K562 (cell line): ENCODE results near the gene SLC9C2. TPM values are rescaled to one million over a fixed set of nuclear protein-coding genes. Genes with fewer than 3 reads are reported as not detected.

Experiments
- ETV6 ChIP-seq, 3 experiments: fragments of 150-350 bp in 1 of 3; sonication (generic) in 1 of 3; formaldehyde crosslinking in 1 of 3; IDR thresholded peaks; 2 replicates each; pipeline versions ENCODE4 v1.6.1 to v1.8.0; 2014 to 2022; ENCODE audit warnings: borderline replicate concordance in 2 of 3, low read depth in 2 of 3, antibody characterized with exemption in 1 of 3, low read length in 1 of 3, mild to moderate bottlenecking in 1 of 3, missing genetic modification reagents in 1 of 3
- FOXK1 ChIP-seq: sonication (generic); formaldehyde crosslinking; IDR thresholded peaks from 2 replicates; pipeline ENCODE4 v1.8.0; 2022; ENCODE audit warnings: missing genetic modification reagents, mild to moderate bottlenecking, borderline replicate concordance
- NFATC3 ChIP-seq: fragments of 450-650 bp; IDR thresholded peaks from 2 replicates; pipeline ENCODE4 v1.6.1; 2017; ENCODE audit warnings: mild to moderate bottlenecking
- POLR2AphosphoS5 ChIP-seq: IDR thresholded peaks from 2 replicates; pipeline ENCODE4 v1.6.1; 2011; ENCODE audit warnings: mild to moderate bottlenecking, low read depth, low read length, moderate library complexity; ENCODE audit not compliant: control insufficient read depth, insufficient read depth
- SLC30A9 ChIP-seq: fragments of 250-450 bp; sonication (Bioruptor Pico); IDR thresholded peaks from 2 replicates; pipeline ENCODE4 v1.8.0; 2022; ENCODE audit warnings: mild to moderate bottlenecking, moderate library complexity
- polyA plus RNA-seq, 8 experiments: library from polyadenylated mRNA; depleted of rRNA in 4 of 8; stranded (reverse) in 5 of 8; unstranded in 3 of 8; fragments of >200 nt; fragmentation: Nextera tagmentation in 2 of 8; fragmentation: Illumina TruSeq in 1 of 8; extraction: Ambion mirVana in 2 of 8; extraction: Trizol in 1 of 8; gene quantifications; 2 replicates each; pipeline versions ENCODE4 v1.2.1 to v1.2.3, GENCODE V29; 2011 to 2014; ENCODE audit warnings: inconsistent platforms in 1 of 8, missing spikeins in 1 of 8
- total RNA-seq, 7 experiments: library from RNA; depleted of rRNA in 6 of 7; stranded (reverse); fragments of >200 nt in 6 of 7; fragmentation: Illumina TruSeq in 2 of 7; extraction: Trizol in 2 of 7; gene quantifications; 2 replicates each; pipeline versions ENCODE4 v1.2.1 to v1.2.3, GENCODE V29; 2011 to 2021; ENCODE audit warnings: low replicate concordance in 1 of 7
- TF ChIP-seq, protein P1 (sequence below): fragments of 450-650 bp; formaldehyde crosslinking; IDR thresholded peaks from 2 replicates; pipeline ENCODE4 v1.4.0; 2022; ENCODE audit warnings: missing genetic modification characterization
- TF ChIP-seq, protein P2 (sequence below): fragments of 450-650 bp; IDR thresholded peaks from 2 replicates; pipeline ENCODE4 v1.6.1; 2016; ENCODE audit warnings: low read depth
- TF ChIP-seq, protein P3 (sequence below): fragments of 200-400 bp; formaldehyde crosslinking; IDR thresholded peaks from 2 replicates; pipeline ENCODE4 v1.6.1; 2017; ENCODE audit warnings: mild to moderate bottlenecking, low read depth, low read length, moderate library complexity

Gene SLC9C2
- total and polyA plus RNA-seq, 9 of the 15 experiments (the other 6 are each of a cell fraction or from before 2014, with no cell fraction given), result 0.11 to 0.22 (median 0.15) TPM; not detected in 5

DNA sequence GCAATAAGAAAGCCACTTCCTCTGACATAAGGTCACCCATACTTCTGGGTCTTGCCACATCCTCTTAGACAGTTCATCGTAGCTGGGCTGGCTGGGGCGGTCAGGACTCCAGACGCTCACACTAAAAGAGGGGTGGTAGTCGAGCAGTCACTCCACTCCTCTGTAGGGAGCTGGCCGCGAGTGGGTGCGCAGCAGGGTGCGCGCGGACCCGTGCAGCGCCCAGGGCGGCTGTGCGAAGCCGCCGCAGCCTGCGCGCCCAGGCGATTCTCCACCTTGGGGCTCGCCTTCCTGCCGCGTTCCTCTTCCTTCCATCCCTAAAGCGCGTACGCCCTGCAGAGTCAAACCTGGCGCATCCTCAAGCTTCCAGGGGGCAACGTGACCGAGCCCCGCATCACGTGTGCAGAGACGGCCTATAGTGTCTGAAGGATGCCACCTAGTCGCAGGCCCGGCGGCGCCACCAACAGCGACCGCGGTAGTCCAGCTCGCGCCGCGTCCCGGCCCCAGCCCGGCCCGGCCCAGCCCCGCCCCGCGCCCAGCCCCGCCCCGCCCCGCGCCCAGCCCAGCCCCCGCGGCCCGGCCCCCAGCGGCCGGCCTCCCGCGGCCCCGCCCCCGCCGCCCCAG, 126.1 kb downstream of the SLC9C2 start (continued):
- TF ChIP-seq, protein P1, sequence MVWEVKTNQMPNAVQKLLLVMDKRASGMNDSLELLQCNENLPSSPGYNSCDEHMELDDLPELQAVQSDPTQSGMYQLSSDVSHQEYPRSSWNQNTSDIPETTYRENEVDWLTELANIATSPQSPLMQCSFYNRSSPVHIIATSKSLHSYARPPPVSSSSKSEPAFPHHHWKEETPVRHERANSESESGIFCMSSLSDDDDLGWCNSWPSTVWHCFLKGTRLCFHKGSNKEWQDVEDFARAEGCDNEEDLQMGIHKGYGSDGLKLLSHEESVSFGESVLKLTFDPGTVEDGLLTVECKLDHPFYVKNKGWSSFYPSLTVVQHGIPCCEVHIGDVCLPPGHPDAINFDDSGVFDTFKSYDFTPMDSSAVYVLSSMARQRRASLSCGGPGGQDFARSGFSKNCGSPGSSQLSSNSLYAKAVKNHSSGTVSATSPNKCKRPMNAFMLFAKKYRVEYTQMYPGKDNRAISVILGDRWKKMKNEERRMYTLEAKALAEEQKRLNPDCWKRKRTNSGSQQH (CRISPR knock-in tag), result 0 out of 2 replicates have a peak, but pooled peaks have one; percentile 46
- TF ChIP-seq POLR2AphosphoS5, result 0 out of 2 replicates have a peak, but pooled peaks have one; percentile 40
- TF ChIP-seq, protein P2, sequence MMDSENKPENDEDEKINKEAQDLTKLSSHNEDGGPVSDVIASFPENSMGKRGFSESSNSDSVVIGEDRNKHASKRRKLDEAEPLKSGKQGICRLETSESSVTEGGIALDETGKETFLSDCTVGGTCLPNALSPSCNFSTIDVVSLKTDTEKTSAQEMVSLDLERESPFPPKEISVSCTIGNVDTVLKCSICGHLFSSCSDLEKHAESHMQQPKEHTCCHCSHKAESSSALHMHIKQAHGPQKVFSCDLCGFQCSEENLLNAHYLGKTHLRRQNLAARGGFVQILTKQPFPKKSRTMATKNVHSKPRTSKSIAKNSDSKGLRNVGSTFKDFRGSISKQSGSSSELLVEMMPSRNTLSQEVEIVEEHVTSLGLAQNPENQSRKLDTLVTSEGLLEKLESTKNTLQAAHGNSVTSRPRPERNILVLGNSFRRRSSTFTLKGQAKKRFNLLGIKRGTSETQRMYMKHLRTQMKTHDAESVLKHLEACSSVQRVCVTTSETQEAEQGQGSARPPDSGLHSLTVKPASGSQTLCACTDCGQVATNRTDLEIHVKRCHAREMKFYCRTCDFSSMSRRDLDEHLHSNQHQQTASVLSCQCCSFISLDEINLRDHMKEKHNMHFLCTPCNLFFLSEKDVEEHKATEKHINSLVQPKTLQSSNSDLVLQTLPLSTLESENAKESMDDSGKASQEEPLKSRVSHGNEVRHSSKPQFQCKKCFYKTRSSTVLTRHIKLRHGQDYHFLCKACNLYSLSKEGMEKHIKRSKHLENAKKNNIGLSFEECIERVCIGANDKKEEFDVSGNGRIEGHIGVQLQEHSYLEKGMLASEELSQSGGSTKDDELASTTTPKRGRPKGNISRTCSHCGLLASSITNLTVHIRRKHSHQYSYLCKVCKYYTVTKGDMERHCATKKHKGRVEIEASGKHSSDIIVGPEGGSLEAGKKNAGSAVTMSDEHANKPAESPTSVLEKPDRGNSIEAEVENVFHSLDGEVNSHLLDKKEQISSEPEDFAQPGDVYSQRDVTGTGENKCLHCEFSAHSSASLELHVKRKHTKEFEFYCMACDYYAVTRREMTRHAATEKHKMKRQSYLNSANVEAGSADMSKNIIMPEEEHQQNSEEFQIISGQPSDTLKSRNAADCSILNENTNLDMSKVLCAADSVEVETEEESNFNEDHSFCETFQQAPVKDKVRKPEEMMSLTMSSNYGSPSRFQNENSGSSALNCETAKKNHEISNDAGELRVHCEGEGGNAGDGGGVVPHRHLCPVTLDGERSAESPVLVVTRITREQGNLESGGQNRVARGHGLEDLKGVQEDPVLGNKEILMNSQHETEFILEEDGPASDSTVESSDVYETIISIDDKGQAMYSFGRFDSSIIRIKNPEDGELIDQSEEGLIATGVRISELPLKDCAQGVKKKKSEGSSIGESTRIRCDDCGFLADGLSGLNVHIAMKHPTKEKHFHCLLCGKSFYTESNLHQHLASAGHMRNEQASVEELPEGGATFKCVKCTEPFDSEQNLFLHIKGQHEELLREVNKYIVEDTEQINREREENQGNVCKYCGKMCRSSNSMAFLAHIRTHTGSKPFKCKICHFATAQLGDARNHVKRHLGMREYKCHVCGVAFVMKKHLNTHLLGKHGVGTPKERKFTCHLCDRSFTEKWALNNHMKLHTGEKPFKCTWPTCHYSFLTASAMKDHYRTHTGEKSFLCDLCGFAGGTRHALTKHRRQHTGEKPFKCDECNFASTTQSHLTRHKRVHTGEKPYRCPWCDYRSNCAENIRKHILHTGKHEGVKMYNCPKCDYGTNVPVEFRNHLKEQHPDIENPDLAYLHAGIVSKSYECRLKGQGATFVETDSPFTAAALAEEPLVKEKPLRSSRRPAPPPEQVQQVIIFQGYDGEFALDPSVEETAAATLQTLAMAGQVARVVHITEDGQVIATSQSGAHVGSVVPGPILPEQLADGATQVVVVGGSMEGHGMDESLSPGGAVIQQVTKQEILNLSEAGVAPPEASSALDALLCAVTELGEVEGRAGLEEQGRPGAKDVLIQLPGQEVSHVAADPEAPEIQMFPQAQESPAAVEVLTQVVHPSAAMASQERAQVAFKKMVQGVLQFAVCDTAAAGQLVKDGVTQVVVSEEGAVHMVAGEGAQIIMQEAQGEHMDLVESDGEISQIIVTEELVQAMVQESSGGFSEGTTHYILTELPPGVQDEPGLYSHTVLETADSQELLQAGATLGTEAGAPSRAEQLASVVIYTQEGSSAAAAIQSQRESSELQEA, result no peak
- TF ChIP-seq, protein P3, sequence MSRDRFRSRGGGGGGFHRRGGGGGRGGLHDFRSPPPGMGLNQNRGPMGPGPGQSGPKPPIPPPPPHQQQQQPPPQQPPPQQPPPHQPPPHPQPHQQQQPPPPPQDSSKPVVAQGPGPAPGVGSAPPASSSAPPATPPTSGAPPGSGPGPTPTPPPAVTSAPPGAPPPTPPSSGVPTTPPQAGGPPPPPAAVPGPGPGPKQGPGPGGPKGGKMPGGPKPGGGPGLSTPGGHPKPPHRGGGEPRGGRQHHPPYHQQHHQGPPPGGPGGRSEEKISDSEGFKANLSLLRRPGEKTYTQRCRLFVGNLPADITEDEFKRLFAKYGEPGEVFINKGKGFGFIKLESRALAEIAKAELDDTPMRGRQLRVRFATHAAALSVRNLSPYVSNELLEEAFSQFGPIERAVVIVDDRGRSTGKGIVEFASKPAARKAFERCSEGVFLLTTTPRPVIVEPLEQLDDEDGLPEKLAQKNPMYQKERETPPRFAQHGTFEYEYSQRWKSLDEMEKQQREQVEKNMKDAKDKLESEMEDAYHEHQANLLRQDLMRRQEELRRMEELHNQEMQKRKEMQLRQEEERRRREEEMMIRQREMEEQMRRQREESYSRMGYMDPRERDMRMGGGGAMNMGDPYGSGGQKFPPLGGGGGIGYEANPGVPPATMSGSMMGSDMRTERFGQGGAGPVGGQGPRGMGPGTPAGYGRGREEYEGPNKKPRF, result no peak
- no peak for TF ChIP-seq NFATC3
- TF ChIP-seq ETV6 (IDR thresholded peaks at IDR 0.05; ENCODE audit: borderline replicate concordance in 1 of 2, low read depth in 2 of 2, low read length in 1 of 2), result 0 out of 4 replicates have a peak, but pooled peaks of 1 of the 2 experiments have one; percentile 16
- 0 out of 2 replicates have a peak, but pooled peaks have one; percentile 54 for TF ChIP-seq ETV6 (CRISPR knock-in tag; IDR thresholded peaks at IDR 0.05; ENCODE audit: borderline replicate concordance)
- TF ChIP-seq FOXK1 (CRISPR knock-in tag), result no peak
- TF ChIP-seq SLC30A9 (CRISPR knock-in tag), result no peak
